C4-2B (cell line): ENCODE data around the gene YLPM1.

Source experiments
- CTCF ChIP-seq: fragments of 450-650 bp; conservative IDR thresholded peaks from 2 replicates; pipeline ENCODE4 v1.5.1; 2017; ENCODE audit warnings: mild to moderate bottlenecking
- ZFX ChIP-seq: fragments of 450-650 bp; IDR thresholded peaks from 2 replicates; pipeline ENCODE4 v1.6.1; 2017

DNA sequence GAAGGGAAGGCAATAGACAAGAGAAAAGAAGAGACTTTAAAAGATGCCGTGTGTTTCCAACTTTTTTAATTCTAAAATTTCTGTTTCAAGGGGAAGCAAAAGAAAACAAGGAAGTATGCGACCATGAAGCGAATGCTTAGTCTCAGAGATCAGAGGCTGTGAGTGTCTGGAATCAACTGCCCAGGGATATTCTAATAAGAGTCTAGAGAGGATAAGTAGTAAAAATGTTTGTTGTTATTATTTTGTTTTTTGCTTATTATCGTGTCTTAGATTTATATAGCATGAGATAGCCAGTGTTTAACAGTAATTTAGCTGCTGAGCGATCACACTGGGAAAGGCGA lies 49.8 kb upstream of the YLPM1 start:
- TF ChIP-seq CTCF (no peak), ZFX (no peak)
